Left hindlimb (tissue), 1 donor: ENCODE measurements around the gene SH3RF3.
A peak's percentile ranks its signal among the peaks of the same experiment; 100 is the strongest.
"Not testable (repeated sequence)": the region's sequence is repeated elsewhere in the genome, so short reads cannot be mapped to it uniquely, and the experiment has no call there.

Source experiments
- DNase-seq: peaks from one replicate; pipeline ENCODE4 v3.0.0-alpha.2; 2018

Gene SH3RF3

GRCh38 chr2:109160714-109161440 lies 31.9 kb downstream of the SH3RF3 start:
- no peak for DNase-seq

- not testable (repeated sequence) for DNase-seq
Observed at GRCh38 chr2:109162367-109162766, 33.4 kb downstream of the SH3RF3 start.

DNA sequence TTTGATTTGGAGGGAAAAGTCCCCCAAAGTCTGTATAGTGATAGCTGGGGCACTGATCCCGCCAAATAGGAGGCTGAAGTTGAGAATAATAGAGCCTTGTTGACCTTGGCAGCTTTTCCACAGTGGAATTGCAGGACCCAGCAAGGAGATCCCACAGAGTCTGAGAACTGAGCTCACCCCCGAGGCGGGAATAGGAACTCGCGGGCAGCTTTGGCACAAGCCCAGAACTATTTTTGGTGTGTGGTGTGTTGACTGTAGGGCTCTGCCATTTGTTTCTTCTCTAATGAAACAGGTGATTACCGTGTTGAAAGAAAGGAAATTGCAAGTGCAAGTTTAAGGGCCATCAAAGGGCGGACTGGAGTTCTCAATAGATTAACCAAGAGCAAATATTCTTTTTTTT lies 34.0 kb downstream of the SH3RF3 start:
- peak; percentile 60 for DNase-seq

GRCh38 chr2:109164311-109164710 lies 35.3 kb downstream of the SH3RF3 start:
- no peak for DNase-seq

DNA sequence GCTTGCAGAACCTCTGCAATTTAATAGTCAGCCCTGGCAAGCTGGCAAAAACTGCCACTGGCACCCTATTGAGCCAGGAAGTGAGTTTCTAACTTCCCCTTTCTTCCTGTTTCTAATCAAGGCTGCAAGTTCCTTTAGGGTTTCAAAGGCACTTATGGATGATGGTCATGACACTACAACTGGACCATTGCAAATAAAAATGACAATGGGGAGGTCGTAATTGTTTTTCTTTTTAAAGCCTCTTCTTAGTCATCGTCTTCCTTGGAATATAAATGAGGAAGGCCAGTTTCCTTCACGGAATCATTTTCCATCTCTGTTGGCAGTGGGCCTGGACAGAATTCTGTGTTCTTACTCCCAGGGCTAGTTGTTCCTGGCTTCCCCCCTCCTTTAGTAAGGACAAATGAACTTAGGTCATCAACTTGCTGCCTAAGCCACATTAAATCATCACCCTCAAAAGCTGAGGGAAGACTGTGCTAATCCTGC lies 35.8 kb downstream of the SH3RF3 start:
- DNase-seq = peak; percentile 53

- no peak for DNase-seq
Observed at GRCh38 chr2:109166811-109167210, 37.8 kb downstream of the SH3RF3 start.

DNA sequence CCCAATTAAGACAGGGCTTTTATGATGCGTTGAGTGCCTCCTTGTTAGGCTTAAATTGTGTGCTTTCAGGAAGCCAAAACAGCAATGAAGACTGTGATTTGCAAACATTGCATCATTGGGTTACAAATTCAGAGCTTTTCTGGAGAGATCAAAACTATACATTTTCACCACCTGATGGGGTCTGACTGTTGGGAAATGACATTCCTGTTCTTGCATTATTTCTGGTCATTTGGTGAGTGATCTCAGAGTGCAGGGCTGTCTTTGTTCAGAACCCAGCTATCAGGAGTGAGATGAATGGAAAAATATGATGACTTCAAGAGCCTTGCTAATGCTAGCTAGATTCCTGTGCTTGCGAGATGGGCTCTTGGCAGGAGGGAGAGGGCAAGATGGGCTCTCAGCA lies 39.1 kb downstream of the SH3RF3 start:
- no peak for DNase-seq

DNA sequence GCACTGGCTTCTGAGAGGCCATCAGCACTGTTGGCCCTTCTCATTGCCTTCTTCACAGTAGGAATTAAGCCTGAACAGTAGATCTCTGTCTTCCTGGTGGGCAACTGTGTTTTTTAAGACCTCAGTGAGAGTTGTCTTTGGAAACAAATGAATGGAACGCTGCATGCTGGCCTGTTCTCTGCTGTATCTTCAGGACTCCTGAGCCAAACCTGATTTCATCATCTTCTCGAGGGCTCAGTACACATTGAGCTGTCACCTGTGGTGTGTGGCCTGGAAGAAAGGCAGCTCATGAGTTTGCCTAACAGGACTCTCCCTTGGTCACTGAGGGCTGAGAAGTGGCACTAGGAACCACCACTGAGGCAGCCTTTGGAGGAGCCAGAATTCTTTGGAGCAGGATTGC lies 39.7 kb downstream of the SH3RF3 start:
- no peak for DNase-seq

DNA sequence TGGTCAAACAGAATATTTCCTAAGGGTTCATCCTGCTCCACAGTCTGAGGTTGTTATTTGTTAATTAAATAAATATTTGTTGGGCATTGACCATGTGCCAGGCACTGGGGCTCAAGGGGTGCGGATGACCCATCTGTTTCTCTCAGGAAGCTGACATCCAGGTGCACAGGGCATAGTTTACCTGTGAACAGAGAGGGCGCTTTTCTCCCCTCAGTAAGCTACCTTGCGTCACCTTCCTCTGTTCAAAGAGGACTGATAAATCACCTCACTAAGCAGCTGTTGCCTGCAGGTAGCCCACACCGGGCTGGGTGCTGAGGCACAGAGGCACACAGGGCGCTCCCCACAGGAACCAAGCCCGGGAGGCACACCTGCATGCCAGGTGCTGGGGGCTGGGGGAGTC lies 41.6 kb downstream of the SH3RF3 start:
- no peak for DNase-seq

- peak; percentile 77 for DNase-seq
Observed at GRCh38 chr2:109171444-109172334, 42.7 kb downstream of the SH3RF3 start.

DNA sequence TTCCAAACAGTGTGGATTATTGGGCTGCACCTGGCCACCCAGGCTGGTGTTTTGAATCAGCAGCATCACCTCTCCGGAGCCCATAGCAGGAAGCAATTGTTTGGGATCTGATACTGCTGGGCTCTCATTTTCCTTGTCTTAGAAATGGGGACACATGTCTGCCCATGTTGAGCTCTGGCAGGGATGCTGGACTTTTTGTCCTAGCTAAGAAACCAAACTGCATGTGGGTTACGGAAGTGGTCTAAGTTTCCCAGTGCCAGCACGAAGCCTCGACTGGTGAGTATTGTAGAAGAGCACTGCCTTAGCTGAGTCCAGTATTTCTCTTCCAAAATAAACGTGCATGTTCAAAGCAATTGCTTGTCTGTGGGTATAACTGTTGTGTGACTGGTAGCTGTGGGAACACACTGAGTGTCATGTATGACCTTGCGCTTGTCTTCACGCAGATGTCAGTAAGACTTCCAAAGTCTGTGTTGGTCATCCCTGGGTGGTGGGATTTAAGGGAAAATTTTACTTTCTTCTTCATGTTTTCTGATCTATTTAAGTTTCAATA lies 43.6 kb downstream of the SH3RF3 start:
- no peak for DNase-seq

GRCh38 chr2:109173311-109174171 lies 44.5 kb downstream of the SH3RF3 start:
- peak; percentile 79 for DNase-seq

- peak; percentile 50 for DNase-seq
Observed at GRCh38 chr2:109174214-109174613, 45.2 kb downstream of the SH3RF3 start.

DNA sequence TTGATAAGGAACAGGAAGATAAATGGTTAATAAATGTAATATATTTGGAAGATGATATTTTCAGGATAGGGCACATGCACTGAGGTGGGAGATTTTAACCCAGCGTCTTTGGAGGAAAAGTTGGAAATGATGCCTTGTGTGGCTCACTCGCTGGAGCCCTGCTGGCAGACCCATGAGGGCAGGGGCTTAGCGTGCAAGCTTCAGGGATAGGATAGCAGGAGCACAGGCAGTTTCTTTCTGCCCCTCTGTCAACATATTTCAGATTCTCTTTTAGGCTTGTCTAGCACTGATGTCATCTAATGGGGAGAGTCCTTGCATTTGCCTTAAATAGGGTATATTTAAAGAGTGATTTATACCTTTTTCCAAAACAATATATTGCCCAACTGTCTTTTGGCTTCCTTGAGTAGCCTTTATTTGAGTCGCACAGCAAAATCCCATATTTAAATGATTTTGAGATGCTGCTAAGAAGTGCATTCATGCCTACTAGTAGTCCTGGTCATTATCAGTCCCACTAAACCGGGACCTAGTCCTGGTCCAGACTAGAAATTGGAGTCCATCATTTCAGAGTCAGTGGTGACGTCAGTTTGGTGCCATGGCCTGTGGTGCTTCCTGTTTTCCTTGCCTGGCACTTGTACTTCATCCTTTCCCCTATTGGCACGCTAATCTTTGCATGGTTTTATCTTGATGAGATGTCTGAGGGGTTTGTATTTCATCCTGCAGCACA lies 45.8 kb downstream of the SH3RF3 start:
- DNase-seq = no peak

DNA sequence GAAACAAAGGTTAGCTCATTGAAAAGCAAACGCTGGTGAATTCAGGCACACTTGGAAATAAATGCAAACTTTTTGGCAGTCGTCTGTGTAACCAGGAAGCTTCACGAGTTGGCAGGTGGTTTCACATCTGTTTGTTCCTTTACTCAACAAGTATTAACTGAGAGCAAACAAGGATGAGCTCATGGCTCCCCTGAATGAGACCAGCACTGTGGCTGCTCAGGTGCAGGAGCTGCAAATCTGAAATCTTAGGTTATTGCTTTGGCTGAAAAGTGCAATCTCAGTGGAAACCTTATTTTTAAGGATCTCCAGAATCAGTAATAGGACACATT lies 46.3 kb downstream of the SH3RF3 start:
- DNase-seq = no peak

GRCh38 chr2:109176928-109177327 lies 47.9 kb downstream of the SH3RF3 start:
- DNase-seq = no peak

- DNase-seq = no peak
Observed at GRCh38 chr2:109177635-109178034, 48.6 kb downstream of the SH3RF3 start.

GRCh38 chr2:109178968-109179367 lies 50.0 kb downstream of the SH3RF3 start:
- no peak for DNase-seq

DNA sequence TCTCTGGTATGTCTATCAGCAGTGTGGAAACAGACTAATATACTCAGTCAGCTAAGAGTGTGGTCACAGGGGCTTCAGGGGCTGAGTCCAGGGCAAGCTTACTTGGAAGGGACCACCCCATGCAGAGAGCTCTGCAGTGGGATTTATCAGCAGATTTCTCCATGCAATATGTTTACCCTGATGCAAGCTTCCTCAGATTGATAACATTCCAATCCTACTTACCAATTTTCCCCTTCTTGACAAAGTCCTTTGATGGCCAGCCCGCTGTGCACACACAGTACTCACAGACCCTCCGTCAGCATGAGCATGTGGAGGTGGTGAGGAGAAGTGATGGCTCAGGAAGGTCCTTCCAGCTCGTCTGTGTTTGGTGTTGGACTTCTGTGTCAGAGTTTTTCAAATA lies 51.8 kb downstream of the SH3RF3 start:
- no peak for DNase-seq

DNA sequence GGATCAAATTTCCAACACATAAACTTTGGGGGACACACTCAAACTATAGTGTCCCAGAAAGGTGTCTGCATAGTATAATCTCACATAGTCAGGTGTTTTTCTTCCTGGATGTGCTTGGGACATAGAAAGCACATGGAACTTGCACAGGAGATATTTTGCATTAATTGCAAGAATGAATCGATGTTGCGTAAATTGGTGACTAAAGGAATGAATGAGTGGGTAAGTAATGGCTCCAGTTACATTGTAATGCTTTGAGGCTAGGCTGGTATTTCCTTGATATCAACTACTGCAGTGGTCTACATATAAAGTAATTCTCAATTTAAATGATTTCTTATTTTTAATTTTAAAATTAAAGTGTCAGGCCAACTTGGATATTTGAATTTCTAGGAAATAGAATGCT lies 53.4 kb downstream of the SH3RF3 start:
- no peak for DNase-seq

DNA sequence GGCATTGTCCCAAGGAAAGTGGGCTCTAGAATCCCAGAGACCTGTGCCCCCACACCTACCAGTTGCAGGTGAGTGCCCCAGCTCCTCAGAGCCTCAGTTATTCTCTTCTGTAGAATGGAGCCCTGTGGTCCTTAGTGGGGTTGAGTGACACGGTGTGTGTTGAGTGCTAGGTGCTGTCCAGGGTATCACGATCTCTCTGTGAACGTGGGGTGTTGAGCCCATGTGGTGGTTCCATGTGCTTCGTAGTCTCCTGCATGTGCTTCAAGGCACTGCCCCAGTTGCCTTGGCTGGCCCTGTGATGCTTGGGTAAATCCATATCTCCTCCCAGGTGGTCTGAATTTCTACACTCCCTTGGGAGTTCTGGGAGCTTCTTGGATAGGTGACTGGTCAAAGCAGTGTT lies 54.9 kb downstream of the SH3RF3 start:
- DNase-seq = no peak

DNA sequence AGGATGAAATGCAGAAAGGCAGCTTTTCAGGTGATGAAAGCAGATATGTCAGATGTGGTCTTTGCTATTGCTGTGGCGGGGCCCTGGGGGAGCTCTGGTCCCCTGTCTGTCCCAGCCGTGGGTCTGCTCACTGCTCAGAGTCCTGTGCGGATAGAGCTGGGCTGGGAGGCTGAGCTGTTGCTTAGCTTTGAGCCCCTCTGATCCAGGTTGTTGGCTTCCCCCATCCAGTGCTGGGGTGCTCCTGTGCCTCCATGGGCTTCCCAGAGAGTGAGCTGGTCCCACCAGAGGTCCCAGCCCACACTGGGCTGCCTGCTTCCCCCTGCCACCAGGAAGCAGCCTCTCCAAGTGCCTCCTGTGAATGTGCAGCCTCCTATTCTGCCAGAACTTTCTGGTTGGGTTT lies 55.4 kb downstream of the SH3RF3 start:
- DNase-seq = no peak
